HCT116 (cell line): ENCODE data around the gene RMRP. TPM values are rescaled to one million over a fixed set of nuclear protein-coding genes. Genes with fewer than 3 reads are reported as not detected.

Experiments used
- ATAC-seq: fragments of 200-7000 bp; cut with Tn5 transposase; 2 replicates; pipeline ENCODE4 v1.9.1; 2020; ENCODE audit warnings: mild to moderate bottlenecking, moderate library complexity
- BruUV-seq: library from RNA; stranded (reverse); fragments of 400-500 nt; replicated peaks from 2 replicates; lab custom pipeline; 2021; lab: Mats Ljungman, UMichigan
- CTCF ChIA-PET: fragments of 300-600 bp; sonication (Branson Sonifier 250); formaldehyde crosslinking; loops from one replicate; lab custom pipeline; 2021; ENCODE audit warnings: antibody characterized with exemption; lab: Charles Lee
- POLR2A ChIA-PET: fragments of 300-600, 350-600 bp; sonication (Branson Sonifier 250); formaldehyde crosslinking; loops from one replicate; lab custom pipeline; 2021; ENCODE audit warnings: antibody characterized with exemption; lab: Charles Lee
- RAD21 ChIA-PET, 2 experiments: fragments of 300-600 bp; sonication (Branson Sonifier 250); formaldehyde crosslinking; loops; one replicate each; lab custom pipeline; 2023; ENCODE audit warnings: low total read pairs in 2 of 2; ENCODE audit not compliant: uncharacterized antibody in 2 of 2, unreplicated experiment in 2 of 2, low non-redundant PET in 1 of 2; lab: Charles Lee
- DNase-seq: peaks from one replicate; pipeline ENCODE4 v3.0.0-alpha.2; 2010; ENCODE audit warnings: low read depth, low spot score
- H2AFZ ChIP-seq: fragments of 200-600 bp; shearing (Covaris generic), sonication (generic); 2 replicates; pipeline ENCODE4 v1.6.1; 2017; ENCODE audit warnings: low read depth, mixed run types, mixed read lengths, antibody characterized with exemption, low read length; ENCODE audit not compliant: poor library complexity, severe bottlenecking
- H3K27ac ChIP-seq: 2 replicates; pipeline ENCODE4 v1.5.1; 2012; ENCODE audit warnings: low read depth, low read length
- H3K27me3 ChIP-seq: fragments of 200-600 bp; sonication (generic); 2 replicates; pipeline ENCODE4 v1.6.1; 2016; ENCODE audit warnings: mixed run types, low read length, mixed read lengths; ENCODE audit not compliant: insufficient read depth
- H3K36me3 ChIP-seq, 2 experiments: fragments of 200-500 bp in 1 of 2; fragments of 200-600 bp in 1 of 2; sonication (Bioruptor generic) in 1 of 2; sonication (generic) in 1 of 2; 2 replicates each; pipeline versions ENCODE4 v1.5.1 to v1.6.1; 2014 to 2016; ENCODE audit warnings: low read length in 2 of 2, inconsistent platforms in 1 of 2, mixed read lengths in 1 of 2, mixed run types in 1 of 2; ENCODE audit not compliant: insufficient read depth in 2 of 2, control insufficient read depth in 1 of 2
- H3K4me1 ChIP-seq, 2 experiments: fragments of 200-600 bp in 1 of 2; sonication (generic) in 1 of 2; 2 replicates each; pipeline versions ENCODE4 v1.5.1 to v1.6.1; 2012 to 2017; ENCODE audit warnings: low read length in 2 of 2, inconsistent platforms in 1 of 2, mild to moderate bottlenecking in 1 of 2, mixed read lengths in 1 of 2, mixed run types in 1 of 2, moderate library complexity in 1 of 2; ENCODE audit not compliant: insufficient read depth in 2 of 2, control insufficient read depth in 1 of 2
- H3K4me2 ChIP-seq: fragments of 200-600 bp; sonication (generic); 2 replicates; pipeline ENCODE4 v1.6.1; 2017; ENCODE audit warnings: mixed run types, low read length, mixed read lengths
- H3K4me3 ChIP-seq, 2 experiments: fragments of 200-600 bp in 1 of 2; sonication (generic) in 1 of 2; replicated peaks in 1 of 2; 2 replicates each; pipeline ENCODE4 v1.5.1; 2011 to 2016; ENCODE audit warnings: low read length in 2 of 2, control low read depth in 1 of 2, low read depth in 1 of 2, mild to moderate bottlenecking in 1 of 2, mixed read lengths in 1 of 2, mixed run types in 1 of 2
- H3K79me2 ChIP-seq: fragments of 200-600 bp; sonication (generic); 2 replicates; pipeline ENCODE4 v1.6.1; 2017; ENCODE audit warnings: mild to moderate bottlenecking, mixed run types, low read length, moderate library complexity, mixed read lengths; ENCODE audit not compliant: insufficient read depth
- H3K9ac ChIP-seq: fragments of 200-600 bp; sonication (generic); 2 replicates; pipeline ENCODE4 v1.6.1; 2016; ENCODE audit warnings: low read length, mixed read lengths
- H3K9me2 ChIP-seq: fragments of 200-600 bp; sonication (generic), shearing (Covaris generic); 2 replicates; pipeline ENCODE4 v1.6.1; 2017; ENCODE audit warnings: mixed run types, mild to moderate bottlenecking, moderate library complexity; ENCODE audit not compliant: insufficient read depth
- H3K9me3 ChIP-seq, 2 experiments: fragments of 200-500 bp in 1 of 2; fragments of 200-600 bp in 1 of 2; sonication (Bioruptor generic) in 1 of 2; sonication (generic) in 1 of 2; 2 replicates each; pipeline ENCODE4 v1.6.1; 2014 to 2017; ENCODE audit warnings: low read length in 2 of 2, mixed read lengths in 2 of 2, inconsistent platforms in 1 of 2, low read depth in 1 of 2, mild to moderate bottlenecking in 1 of 2, mixed run types in 1 of 2, moderate library complexity in 1 of 2; ENCODE audit not compliant: control insufficient read depth in 1 of 2, insufficient read depth in 1 of 2
- H4K20me1 ChIP-seq: fragments of 200-600 bp; sonication (generic), shearing (Covaris generic); 2 replicates; pipeline ENCODE4 v1.6.1; 2017; ENCODE audit warnings: mixed run types, mild to moderate bottlenecking, moderate library complexity; ENCODE audit not compliant: insufficient read depth
- CBX3 ChIP-seq: IDR thresholded peaks from 2 replicates; pipeline ENCODE4 v1.6.1; 2012; ENCODE audit warnings: low read depth
- ELF1 ChIP-seq: IDR thresholded peaks from 2 replicates; pipeline ENCODE4 v1.6.1; 2012; ENCODE audit warnings: low read depth, borderline replicate concordance
- POLR2AphosphoS5 ChIP-seq: IDR thresholded peaks from 2 replicates; pipeline ENCODE4 v1.6.1; 2011; ENCODE audit warnings: mild to moderate bottlenecking, low read depth, low read length, moderate library complexity
- intact Hi-C: fragments of 100-400 bp; cut with micrococcal nuclease; formaldehyde crosslinking; loops from 2 replicates; pipeline ENCODE4 v1.10.0; 2022
- total RNA-seq: library from RNA; stranded (reverse); gene quantifications from one replicate; pipeline ENCODE4 v1.2.1, GENCODE V29; 2021; ENCODE audit not compliant: unreplicated experiment

Gene RMRP
- total RNA-seq, 1 experiment from 2014 or later, result 30,969 TPM

DNA sequence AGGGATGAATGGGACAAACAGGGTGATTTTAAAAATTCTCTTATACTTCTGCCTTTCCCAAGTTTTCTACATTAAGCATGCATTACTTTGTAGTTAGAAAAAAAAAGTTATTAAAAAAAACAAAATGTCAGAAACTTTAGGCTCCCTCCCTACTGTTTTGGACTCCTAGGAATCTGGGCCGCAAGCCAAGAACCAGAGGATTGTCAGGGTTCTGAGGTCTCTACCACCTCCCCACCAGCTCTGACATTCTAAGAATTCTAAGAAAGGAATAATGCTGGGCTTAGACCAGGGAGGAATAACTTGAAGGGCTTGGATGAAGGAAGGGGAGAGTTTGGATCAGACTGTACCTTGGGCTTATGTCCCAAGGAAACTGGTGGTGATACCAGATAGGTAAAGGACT lies 8.2 kb upstream of the RMRP start:
- ChIA-PET CTCF (interaction anchor here (1.8 kb wide), 1 partner anchor 31 kb away, joined by 11 read pairs; no protein-coding TSS in a partner anchor), RAD21 (no interaction called here), POLR2A (interaction anchor here (3.0 kb wide), 1 partner anchor 23 kb away, joined by 16 read pairs; the partner anchor contains the start of gene TPM2)
- H3K9me3 ChIP-seq, result no peaks in the 10 kb centered on the region
- H3K27me3 ChIP-seq, result no peaks in the 10 kb centered on the region
- ATAC-seq (no peak), DNase-seq (no peak)
- H3K27ac ChIP-seq, result no peak overlapping the region
- TF ChIP-seq ELF1, result no peak
- no peak for TF ChIP-seq CBX3
- H3K9ac ChIP-seq, result no peak overlapping the region
- no peak overlapping the region for H2AFZ ChIP-seq
- H3K4me2 ChIP-seq, result peak overlapping the region; percentile 87; the same call in 1 of the 2 replicates
- H4K20me1 ChIP-seq, result no peaks in the 10 kb centered on the region
- no peaks in the 10 kb centered on the region for H3K9me2 ChIP-seq
- peaks cover 5 to 17% of the 10 kb centered on the region in 2 experiments; a peak in 3 of 4 replicates for H3K36me3 ChIP-seq
- no peak overlapping the region for H3K4me3 ChIP-seq
- BruUV-seq, result no TSS peak
- peaks cover 28% of the 10 kb centered on the region; the same call in 1 of the 2 replicates for H3K79me2 ChIP-seq
- intact Hi-C loops, result no loop called here
- H3K4me1 ChIP-seq, result peaks cover 27 to 60% of the 10 kb centered on the region in 2 experiments; a peak in 3 of 4 replicates

DNA sequence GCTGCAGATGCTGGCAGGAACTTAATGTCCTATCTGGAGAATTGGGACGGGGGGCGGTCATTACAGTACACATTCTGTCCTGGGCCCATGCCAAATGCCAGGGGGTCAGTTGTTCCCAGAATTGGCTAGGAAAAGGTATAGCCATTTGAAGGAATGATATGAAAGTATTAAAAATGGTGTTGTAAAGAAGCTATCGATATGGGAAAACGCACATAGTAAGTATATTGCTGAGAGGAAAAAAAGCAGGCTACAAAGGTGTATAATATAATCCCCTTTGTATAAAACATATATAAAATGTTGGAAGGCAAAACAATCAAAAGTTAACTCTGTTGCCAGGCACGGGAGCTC lies 7.6 kb upstream of the RMRP start:
- BruUV-seq, result TSS peak; percentile 56
- POLR2A ChIA-PET, result interaction anchor here (1.1 to 3.0 kb wide), 2 partner anchors 18 to 24 kb away, joined by 4 to 16 read pairs; partner anchors contain the start of gene TPM2
- peaks cover 5 to 23% of the 10 kb centered on the region in 2 experiments; a peak in 3 of 4 replicates for H3K36me3 ChIP-seq
- H3K4me2 ChIP-seq, result peak overlapping the region; percentile 87
- H3K9me2 ChIP-seq, result no peaks in the 10 kb centered on the region
- RAD21 ChIA-PET, result no interaction called here
- H3K4me1 ChIP-seq, result peaks cover 27 to 64% of the 10 kb centered on the region in 2 experiments; a peak in 3 of 4 replicates
- H3K27ac ChIP-seq, result peak overlapping the region; percentile 88
- H3K9me3 ChIP-seq, result no peaks in the 10 kb centered on the region
- intact Hi-C loops, result no loop called here
- DNase-seq, result no peak
- ATAC-seq, result no peak
- H3K9ac ChIP-seq, result peak overlapping the region; percentile 96
- peak overlapping the region; percentile 91 to 93 for H3K4me3 ChIP-seq
- H4K20me1 ChIP-seq, result no peaks in the 10 kb centered on the region
- no peaks in the 10 kb centered on the region for H3K27me3 ChIP-seq
- peaks cover 28% of the 10 kb centered on the region; the same call in 1 of the 2 replicates for H3K79me2 ChIP-seq
- TF ChIP-seq POLR2AphosphoS5, result no peak
- H2AFZ ChIP-seq, result no peak overlapping the region
- CTCF ChIA-PET, result interaction anchor here (1.0 to 2.0 kb wide), 3 partner anchors 31 to 67 kb away, joined by 4 to 11 read pairs (median 6); partner anchors contain the start of genes CREB3 and TLN1
